Hippocampal formation (tissue), 2 donors: ENCODE measurements around the gene SMPD1.

Experiments
- DNase-seq, 2 donors: peaks; one replicate each; lab custom pipeline; 2025; lab: John Stamatoyannopoulos, UW

The SMPD1 gene

GRCh38 chr11:6414874-6415328, 24.6 kb downstream of the SMPD1 start:
- DNase-seq: no peak

- no peak for DNase-seq
These were observed 25.5 kb downstream of the SMPD1 start for GRCh38 chr11:6415797-6416196.

GRCh38 chr11:6417907-6418556, 27.8 kb downstream of the SMPD1 start:
- no peak for DNase-seq

GRCh38 chr11:6418557-6419008, 28.3 kb downstream of the SMPD1 start:
- peak in 1 of 2 donors; percentile 54 for DNase-seq

GRCh38 chr11:6419009-6419631, 28.8 kb downstream of the SMPD1 start, which contains the start of gene APBB1:
TSS of gene APBB1 (minus strand) at chr11:6419094. CDS start at chr11:6411347, 7,747 bp downstream.
- peak; percentile 59 to 80 for DNase-seq

GRCh38 chr11:6420677-6421076, 30.4 kb downstream of the SMPD1 start:
- no peak for DNase-seq

- no peak for DNase-seq
These were observed 37.2 kb downstream of the SMPD1 start for GRCh38 chr11:6427516-6427915.

GRCh38 chr11:6431861-6432260, 41.6 kb downstream of the SMPD1 start:
- DNase-seq: no peak

GRCh38 chr11:6433998-6434660, 43.9 kb downstream of the SMPD1 start:
- no peak for DNase-seq

GRCh38 chr11:6437423-6437822, 47.1 kb downstream of the SMPD1 start:
- no peak for DNase-seq

GRCh38 chr11:6437993-6438392, 47.7 kb downstream of the SMPD1 start:
- no peak for DNase-seq

- peak; percentile 47 to 51 for DNase-seq
These were observed 48.8 kb downstream of the SMPD1 start for GRCh38 chr11:6438979-6439571.

- no peak for DNase-seq
These were observed 50.7 kb downstream of the SMPD1 start, which contains the start of gene HPX for GRCh38 chr11:6440906-6441358. TSS of gene HPX (minus strand) at chr11:6440987. CDS start at chr11:6440963, 24 bp downstream.

GRCh38 chr11:6442441-6442840, 52.2 kb downstream of the SMPD1 start:
- no peak for DNase-seq

- DNase-seq: peak; percentile 47 to 73
These were observed 53.2 kb downstream of the SMPD1 start for GRCh38 chr11:6443269-6444003.
